Thoracic aorta (tissue), 2 donors: ENCODE measurements around the gene CDR2L. TPM values are rescaled to one million over a fixed set of nuclear protein-coding genes. Genes with fewer than 3 reads are reported as not detected.
A peak's percentile ranks its signal among the peaks of the same experiment; 100 is the strongest.
"Not testable (repeated sequence)": the region's sequence is repeated elsewhere in the genome, so short reads cannot be mapped to it uniquely, and the experiment has no call there.

Source experiments
- ATAC-seq: fragments of 150-250 bp; one replicate; pipeline ENCODE4 v1.8.0; 2017; ENCODE audit warnings: low read depth; ENCODE audit not compliant: insufficient number of reproducible peaks, low FRiP score
- DNase-seq: peaks from one replicate; pipeline ENCODE4 v3.0.0-alpha.2; 2020; ENCODE audit warnings: low spot score
- H3K27ac ChIP-seq, 2 donors: fragments of 200-600 bp; sonication (generic); 1 replicate in 1 of 2; 2 replicates in 1 of 2; pipeline ENCODE4 v1.5.1; 2016; ENCODE audit warnings: mild to moderate bottlenecking in 2 of 2, moderate library complexity in 2 of 2
- H3K27me3 ChIP-seq: fragments of 200-600 bp; sonication (generic); replicated peaks from 2 replicates; pipeline ENCODE4 v1.6.0; 2016; ENCODE audit warnings: mild to moderate bottlenecking; ENCODE audit not compliant: insufficient read depth
- H3K36me3 ChIP-seq: fragments of 200-600 bp; sonication (generic); one replicate; pipeline ENCODE4 v1.5.1; 2016
- H3K4me1 ChIP-seq, 2 donors: fragments of 200-600 bp; sonication (generic); 1 replicate in 1 of 2; 2 replicates in 1 of 2; pipeline versions ENCODE4 v1.5.1 to v1.6.0; 2016; ENCODE audit warnings: low read depth in 2 of 2, mild to moderate bottlenecking in 1 of 2; ENCODE audit not compliant: control insufficient read depth in 1 of 2
- H3K4me3 ChIP-seq: fragments of 200-600 bp; sonication (generic); 2 replicates; pipeline ENCODE4 v1.5.1; 2016; ENCODE audit warnings: mild to moderate bottlenecking
- H3K9me3 ChIP-seq: fragments of 200-600 bp; sonication (generic); 2 replicates; pipeline ENCODE4 v1.5.1; 2016
- total RNA-seq, 2 donors: library from RNA; depleted of rRNA; stranded (reverse); fragments of >200 nt; gene quantifications; one replicate each; pipeline versions ENCODE4 v1.1.0 to v1.2.3, GENCODE V29; 2016
- TF ChIP-seq, protein P1 (sequence below): fragments of 200-600 bp; sonication (generic); IDR thresholded peaks from one replicate; pipeline ENCODE4 v1.5.1; 2019; ENCODE audit warnings: antibody characterized with exemption

CDR2L gene
- total RNA-seq, 2 donors from 2014 or later: 26.4 to 29.8 TPM

DNA sequence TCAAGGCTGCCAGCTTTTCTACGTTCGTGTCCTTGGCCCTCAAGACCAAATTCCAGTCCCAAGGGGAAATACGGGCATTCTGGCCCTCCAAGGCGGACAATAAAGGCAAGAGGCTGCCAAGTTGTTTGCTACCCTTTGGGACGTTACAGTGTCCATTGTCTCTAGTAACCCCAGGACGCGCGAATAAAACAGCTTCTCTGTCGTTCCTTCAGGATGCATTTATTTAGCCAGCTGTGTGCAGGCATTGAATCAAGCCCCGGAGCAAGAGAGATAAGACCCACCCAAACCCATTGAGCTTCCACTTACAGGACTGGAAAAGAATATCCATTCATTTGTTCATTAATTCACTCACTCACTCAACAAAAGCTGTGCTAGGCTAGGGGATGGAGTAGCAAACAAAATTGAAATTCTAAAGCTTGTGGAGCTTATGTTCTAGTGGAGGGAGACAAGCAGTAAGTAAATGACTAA lies 25.7 kb downstream of the CDR2L start:
- Histone ChIP-seq H3K4me3 (peak overlapping the region; percentile 92), H3K9me3 (no peaks in the 10 kb centered on the region), H3K27me3 (no peaks in the 10 kb centered on the region), H3K4me1 (peaks cover 4 to 21% of the 10 kb centered on the region in 2 donors), H3K36me3 (no peaks in the 10 kb centered on the region), H3K27ac (peak overlapping the region; percentile 89)
- ATAC-seq (no peak), DNase-seq (no peak)
- TF ChIP-seq, protein P1, sequence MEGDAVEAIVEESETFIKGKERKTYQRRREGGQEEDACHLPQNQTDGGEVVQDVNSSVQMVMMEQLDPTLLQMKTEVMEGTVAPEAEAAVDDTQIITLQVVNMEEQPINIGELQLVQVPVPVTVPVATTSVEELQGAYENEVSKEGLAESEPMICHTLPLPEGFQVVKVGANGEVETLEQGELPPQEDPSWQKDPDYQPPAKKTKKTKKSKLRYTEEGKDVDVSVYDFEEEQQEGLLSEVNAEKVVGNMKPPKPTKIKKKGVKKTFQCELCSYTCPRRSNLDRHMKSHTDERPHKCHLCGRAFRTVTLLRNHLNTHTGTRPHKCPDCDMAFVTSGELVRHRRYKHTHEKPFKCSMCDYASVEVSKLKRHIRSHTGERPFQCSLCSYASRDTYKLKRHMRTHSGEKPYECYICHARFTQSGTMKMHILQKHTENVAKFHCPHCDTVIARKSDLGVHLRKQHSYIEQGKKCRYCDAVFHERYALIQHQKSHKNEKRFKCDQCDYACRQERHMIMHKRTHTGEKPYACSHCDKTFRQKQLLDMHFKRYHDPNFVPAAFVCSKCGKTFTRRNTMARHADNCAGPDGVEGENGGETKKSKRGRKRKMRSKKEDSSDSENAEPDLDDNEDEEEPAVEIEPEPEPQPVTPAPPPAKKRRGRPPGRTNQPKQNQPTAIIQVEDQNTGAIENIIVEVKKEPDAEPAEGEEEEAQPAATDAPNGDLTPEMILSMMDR: no peak

DNA sequence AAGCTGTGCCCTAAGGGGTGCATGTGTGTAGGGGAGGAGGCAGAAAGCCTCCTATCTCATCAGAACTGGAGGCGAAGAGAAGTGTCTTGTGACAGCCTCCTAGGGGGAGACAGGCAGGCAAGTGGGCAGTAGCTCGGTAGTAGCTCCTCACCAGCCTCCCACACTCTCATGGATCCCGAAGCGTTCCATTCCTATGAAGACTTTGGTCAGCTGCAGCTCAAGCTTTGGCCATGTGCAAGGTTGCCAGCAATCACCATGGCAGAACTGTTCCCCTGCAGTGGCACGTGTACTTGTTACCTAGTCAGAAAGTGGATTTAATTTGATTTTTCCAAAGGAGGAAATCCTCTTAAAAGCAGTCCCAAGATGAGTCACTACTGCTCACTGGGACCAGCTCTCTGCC lies 31.7 kb downstream of the CDR2L start:
- ATAC-seq: no peak
- Histone ChIP-seq H3K9me3 (no peaks in the 10 kb centered on the region), H3K4me3 (no peak overlapping the region), H3K4me1 (no peaks in the 10 kb centered on the region), H3K27ac (no peak overlapping the region), H3K36me3 (peaks cover 22% of the 10 kb centered on the region), H3K27me3 (no peaks in the 10 kb centered on the region)
- TF ChIP-seq, protein P1: no peak
- DNase-seq: no peak

DNA sequence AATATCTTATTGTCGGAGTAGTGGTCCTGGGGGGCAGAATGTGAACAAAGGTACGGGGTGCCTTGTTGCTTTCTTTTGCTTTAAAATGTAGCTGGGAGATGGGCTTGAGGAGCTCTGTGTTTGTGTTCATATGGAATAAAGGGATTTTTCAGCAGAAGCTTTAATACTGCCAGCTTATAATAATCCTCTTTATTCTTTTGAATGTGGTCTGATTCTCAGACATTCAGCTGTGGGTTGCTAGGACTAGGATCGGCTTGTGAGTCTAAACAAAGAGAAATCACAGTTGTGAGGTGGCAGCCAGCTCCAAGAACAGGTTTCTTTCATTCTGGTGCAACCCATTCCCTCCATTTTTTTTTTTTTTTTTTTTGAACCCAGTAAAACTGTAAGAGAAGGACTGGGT lies 32.3 kb downstream of the CDR2L start:
- peaks cover 22% of the 10 kb centered on the region for H3K36me3 ChIP-seq
- H3K27ac ChIP-seq: no peak overlapping the region

DNA sequence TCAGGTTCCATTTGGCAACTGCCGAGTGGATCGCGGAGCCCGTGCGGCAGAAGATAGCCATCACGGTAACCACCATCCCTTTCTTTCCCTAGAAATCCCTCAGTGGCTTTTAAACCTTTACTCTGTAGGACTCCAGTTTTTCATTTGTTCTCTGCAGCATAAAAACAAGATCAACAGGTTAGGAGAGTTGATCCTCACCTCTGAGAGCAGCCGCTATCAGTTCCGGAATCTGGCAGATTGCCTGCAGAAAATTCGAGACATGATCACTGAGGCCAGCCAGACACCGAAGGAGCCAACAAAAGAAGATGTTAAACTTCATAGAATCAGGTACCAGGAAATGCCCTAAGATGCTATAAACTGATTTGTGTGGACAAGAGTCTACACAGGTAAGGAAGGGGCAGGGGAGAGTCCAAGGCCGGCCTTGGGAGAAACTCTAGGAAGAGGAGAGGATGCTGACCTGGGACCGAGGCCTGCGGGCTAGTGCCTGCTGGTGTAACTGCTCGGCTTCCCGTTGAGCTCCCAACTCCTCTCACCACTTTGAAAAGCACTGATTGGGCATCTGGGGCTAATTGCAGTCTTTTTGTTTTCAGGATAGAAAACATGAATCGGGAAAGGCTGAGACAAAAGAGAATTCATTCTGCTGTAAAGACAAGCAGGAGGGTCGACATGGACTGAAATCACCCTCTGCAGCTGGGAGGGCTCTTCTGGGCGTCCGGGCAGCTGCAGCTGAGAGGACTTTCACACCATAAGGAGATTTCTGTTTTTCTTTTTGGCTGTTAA lies 33.1 kb downstream of the CDR2L start:
- no peaks in the 10 kb centered on the region for H3K4me1 ChIP-seq
- DNase-seq: no peak
- H3K27ac ChIP-seq: no peak overlapping the region
- no peak overlapping the region for H3K4me3 ChIP-seq
- TF ChIP-seq, protein P1: no peak
- no peaks in the 10 kb centered on the region for H3K9me3 ChIP-seq
- no peak for ATAC-seq
- no peaks in the 10 kb centered on the region for H3K27me3 ChIP-seq
- peaks cover 22% of the 10 kb centered on the region for H3K36me3 ChIP-seq

More for the DNA sequence above, 32.3 kb downstream of the CDR2L start:
- ATAC-seq: no peak
- Histone ChIP-seq H3K4me1 (no peaks in the 10 kb centered on the region), H3K9me3 (no peaks in the 10 kb centered on the region), H3K27me3 (no peaks in the 10 kb centered on the region), H3K4me3 (no peak overlapping the region)
- DNase-seq: no peak
- TF ChIP-seq, protein P1: no peak

DNA sequence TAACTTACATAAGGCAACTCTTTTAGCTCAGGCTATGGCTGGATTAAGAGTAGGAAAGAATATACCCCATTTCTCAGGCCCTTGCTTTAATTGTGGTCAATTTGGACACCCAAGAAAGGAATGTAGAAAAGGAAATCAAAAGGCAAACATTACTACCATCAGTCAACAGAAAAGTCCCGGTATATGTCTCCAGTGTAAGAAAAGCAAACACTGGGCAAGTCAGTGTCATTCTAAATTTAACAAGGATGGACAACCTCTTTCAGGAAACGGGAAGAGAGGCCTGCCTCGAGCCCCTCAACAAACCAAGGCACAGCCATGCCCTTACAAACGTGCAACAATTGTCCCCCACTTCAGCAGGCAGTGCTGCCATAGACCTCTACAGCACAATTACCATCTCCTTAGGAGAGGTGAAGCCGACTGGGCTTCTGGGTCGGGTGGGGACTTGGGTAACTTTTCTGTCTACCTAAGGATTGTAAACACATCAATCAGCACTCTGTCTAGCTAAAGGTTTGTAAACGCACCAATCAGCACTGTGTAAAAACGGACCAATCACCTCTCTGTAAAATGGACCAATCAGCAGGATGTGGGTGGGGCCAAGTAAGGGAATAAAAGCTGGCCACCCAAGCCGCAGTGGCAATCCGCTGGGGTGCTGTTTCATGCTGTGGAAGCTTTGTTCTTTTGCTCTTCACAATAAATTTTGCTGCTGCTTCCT lies 37.4 kb downstream of the CDR2L start:
- Histone ChIP-seq H3K4me1 (no peaks in the 10 kb centered on the region), H3K27me3 (no peaks in the 10 kb centered on the region), H3K9me3 (no peaks in the 10 kb centered on the region), H3K36me3 (peaks cover 16% of the 10 kb centered on the region), H3K4me3 (no peak overlapping the region), H3K27ac (no peak overlapping the region)
- TF ChIP-seq, protein P1: no peak
- ATAC-seq: no peak
- DNase-seq: no peak

DNA sequence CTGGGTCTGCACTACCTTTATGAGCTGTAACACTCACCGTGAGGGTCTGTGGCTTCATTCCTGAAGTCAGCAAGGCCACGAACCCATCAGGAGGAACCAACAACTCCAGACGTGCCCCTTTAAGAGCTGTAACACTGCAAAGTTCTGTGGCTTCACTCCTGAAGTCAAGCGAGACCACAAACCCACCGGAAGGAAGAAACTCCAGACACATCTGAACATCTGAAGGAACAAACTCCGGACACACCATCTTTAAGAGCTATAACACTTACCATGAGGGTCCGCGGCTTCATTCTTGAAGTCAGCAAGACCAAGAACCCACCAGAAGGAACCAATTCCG lies 37.9 kb downstream of the CDR2L start:
- not testable (repeated sequence) for DNase-seq, H3K27ac ChIP-seq

DNA sequence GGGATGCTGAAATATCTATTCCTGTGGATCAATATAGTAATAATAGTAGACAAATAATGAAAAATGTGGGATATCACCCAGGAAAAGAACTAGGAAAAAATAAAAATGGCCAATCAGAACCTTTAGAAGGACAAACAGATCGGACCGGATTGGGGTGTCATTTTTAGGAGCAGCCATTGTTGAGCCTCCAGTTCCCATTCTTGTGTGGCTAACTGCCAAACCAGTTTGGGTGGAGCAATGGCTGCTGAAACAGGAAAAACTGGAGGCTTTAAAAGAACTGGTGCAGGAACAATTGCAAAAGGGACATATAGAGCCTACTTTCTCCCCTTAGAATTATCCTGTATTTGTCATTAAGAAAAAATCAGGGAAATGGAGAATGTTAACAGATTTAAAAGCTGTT lies 39.2 kb downstream of the CDR2L start:
- not testable (repeated sequence) for DNase-seq, H3K4me3 ChIP-seq, H3K9me3 ChIP-seq, ATAC-seq, H3K27me3 ChIP-seq, H3K36me3 ChIP-seq, H3K27ac ChIP-seq, H3K4me1 ChIP-seq

More for the DNA sequence above, 37.9 kb downstream of the CDR2L start:
- H3K27me3 ChIP-seq, H3K4me3 ChIP-seq, H3K9me3 ChIP-seq, H3K4me1 ChIP-seq, ATAC-seq: not testable (repeated sequence)
- H3K36me3 ChIP-seq: peaks cover 15% of the 10 kb centered on the region
